Transverse colon (tissue), 4 donors: ENCODE measurements around the gene TPSD1.

Source experiments
- CTCF ChIP-seq, 5 experiments: fragments of 200-600 bp in 3 of 5; fragments of 450-650 bp in 2 of 5; sonication (generic) in 3 of 5; IDR thresholded peaks; 1 replicate in 2 of 5; 2 replicates in 3 of 5; pipeline ENCODE4 v1.5.1; 2016 to 2017; ENCODE audit warnings: antibody characterized with exemption in 5 of 5, inconsistent platforms in 3 of 5, mild to moderate bottlenecking in 2 of 5, moderate library complexity in 1 of 5
- EP300 ChIP-seq: sonication (generic); formaldehyde crosslinking; IDR thresholded peaks from one replicate; pipeline ENCODE4 v1.6.1; 2017; ENCODE audit warnings: antibody characterized with exemption, low read depth
- POLR2A ChIP-seq: fragments of 450-650 bp; IDR thresholded peaks from one replicate; pipeline ENCODE4 v1.6.1; 2016; ENCODE audit warnings: antibody characterized with exemption, mild to moderate bottlenecking, moderate library complexity
- POLR2AphosphoS5 ChIP-seq, 3 donors: sonication (generic); formaldehyde crosslinking; IDR thresholded peaks; one replicate each; pipeline ENCODE4 v1.6.1; 2016; ENCODE audit warnings: antibody characterized with exemption in 3 of 3

DNA sequence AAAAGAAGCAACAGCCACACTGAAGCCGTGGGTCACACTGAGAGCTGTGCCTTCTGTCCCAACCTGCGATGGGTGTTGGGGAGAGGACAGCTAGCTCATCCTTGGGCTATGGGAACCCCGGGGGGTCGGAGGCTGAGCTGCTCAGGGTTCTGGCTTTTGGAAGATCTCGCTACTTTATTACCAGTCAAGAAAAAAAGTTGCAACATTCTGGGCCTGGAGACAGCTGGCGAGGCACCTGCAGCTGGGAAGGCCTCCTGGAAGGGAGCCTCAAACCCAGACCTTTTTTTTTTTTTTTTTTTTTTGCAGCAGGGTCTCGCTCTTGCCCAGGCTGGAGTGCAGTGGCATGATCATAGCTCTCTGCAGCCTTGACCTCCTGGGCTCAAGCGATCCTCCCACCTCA is 24.9 kb downstream of the TPSD1 start:
- TF ChIP-seq CTCF (IDR thresholded peaks at IDR 0.05) (no peak), POLR2AphosphoS5 (IDR thresholded peaks at IDR 0.05) (no peak), POLR2A (no peak), EP300 (no peak)
